ENCODE results near the gene KIFC1.

DNA sequence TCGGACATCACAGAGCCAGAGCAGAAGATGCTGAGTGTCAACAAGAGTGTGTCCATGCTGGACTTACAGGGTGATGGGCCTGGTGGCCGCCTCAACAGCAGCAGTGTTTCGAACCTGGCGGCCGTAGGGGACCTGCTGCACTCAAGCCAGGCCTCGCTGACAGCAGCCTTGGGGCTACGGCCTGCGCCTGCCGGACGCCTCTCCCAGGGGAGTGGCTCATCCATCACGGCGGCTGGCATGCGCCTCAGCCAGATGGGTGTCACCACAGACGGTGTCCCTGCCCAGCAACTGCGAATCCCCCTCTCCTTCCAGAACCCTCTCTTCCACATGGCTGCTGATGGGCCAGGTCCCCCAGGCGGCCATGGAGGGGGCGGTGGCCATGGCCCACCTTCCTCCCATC, 51.4 kb downstream of the KIFC1 start:
- TF ChIP-seq, protein P1, sequence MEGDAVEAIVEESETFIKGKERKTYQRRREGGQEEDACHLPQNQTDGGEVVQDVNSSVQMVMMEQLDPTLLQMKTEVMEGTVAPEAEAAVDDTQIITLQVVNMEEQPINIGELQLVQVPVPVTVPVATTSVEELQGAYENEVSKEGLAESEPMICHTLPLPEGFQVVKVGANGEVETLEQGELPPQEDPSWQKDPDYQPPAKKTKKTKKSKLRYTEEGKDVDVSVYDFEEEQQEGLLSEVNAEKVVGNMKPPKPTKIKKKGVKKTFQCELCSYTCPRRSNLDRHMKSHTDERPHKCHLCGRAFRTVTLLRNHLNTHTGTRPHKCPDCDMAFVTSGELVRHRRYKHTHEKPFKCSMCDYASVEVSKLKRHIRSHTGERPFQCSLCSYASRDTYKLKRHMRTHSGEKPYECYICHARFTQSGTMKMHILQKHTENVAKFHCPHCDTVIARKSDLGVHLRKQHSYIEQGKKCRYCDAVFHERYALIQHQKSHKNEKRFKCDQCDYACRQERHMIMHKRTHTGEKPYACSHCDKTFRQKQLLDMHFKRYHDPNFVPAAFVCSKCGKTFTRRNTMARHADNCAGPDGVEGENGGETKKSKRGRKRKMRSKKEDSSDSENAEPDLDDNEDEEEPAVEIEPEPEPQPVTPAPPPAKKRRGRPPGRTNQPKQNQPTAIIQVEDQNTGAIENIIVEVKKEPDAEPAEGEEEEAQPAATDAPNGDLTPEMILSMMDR (IDR thresholded peaks at IDR 0.05), result no peak
- TF ChIP-seq POLR2A (IDR thresholded peaks at IDR 0.05), result no peak
